Activated gamma-delta T cell (primary cell): Measurements from ENCODE around the gene PLEKHD1.

Source experiments
- DNase-seq: peaks from one replicate; lab custom pipeline; 2025; lab: John Stamatoyannopoulos, UW

The PLEKHD1 gene

GRCh38 chr14:69518289-69519101 is 34.0 kb downstream of the PLEKHD1 start:
- no peak for DNase-seq

- DNase-seq, result no peak
Measured at GRCh38 chr14:69519204-69520100, 34.9 kb downstream of the PLEKHD1 start.

GRCh38 chr14:69522026-69522425 is 37.5 kb downstream of the PLEKHD1 start:
- no peak for DNase-seq

- no peak for DNase-seq
Measured at GRCh38 chr14:69525896-69526295, 41.4 kb downstream of the PLEKHD1 start.

GRCh38 chr14:69527635-69528034 is 43.1 kb downstream of the PLEKHD1 start:
- no peak for DNase-seq

- DNase-seq, result no peak
Measured at GRCh38 chr14:69528143-69528542, 43.6 kb downstream of the PLEKHD1 start.

GRCh38 chr14:69528930-69529329 is 44.4 kb downstream of the PLEKHD1 start:
- no peak for DNase-seq

GRCh38 chr14:69529563-69529962 is 45.0 kb downstream of the PLEKHD1 start:
- DNase-seq, result no peak

GRCh38 chr14:69530095-69530494 is 45.6 kb downstream of the PLEKHD1 start:
- no peak for DNase-seq

GRCh38 chr14:69531135-69531534 is 46.6 kb downstream of the PLEKHD1 start:
- no peak for DNase-seq

- no peak for DNase-seq
Measured at GRCh38 chr14:69532561-69533340, 48.2 kb downstream of the PLEKHD1 start.

GRCh38 chr14:69535230-69535848 is 50.8 kb downstream of the PLEKHD1 start:
- no peak for DNase-seq

- DNase-seq, result no peak
Measured at GRCh38 chr14:69536971-69537370, 52.4 kb downstream of the PLEKHD1 start.

- no peak for DNase-seq
Measured at GRCh38 chr14:69537900-69538299, 53.4 kb downstream of the PLEKHD1 start.

GRCh38 chr14:69538766-69539165 is 54.2 kb downstream of the PLEKHD1 start:
- no peak for DNase-seq

- no peak for DNase-seq
Measured at GRCh38 chr14:69539631-69540410, 55.3 kb downstream of the PLEKHD1 start.

GRCh38 chr14:69540654-69541335 is 56.3 kb downstream of the PLEKHD1 start:
- no peak for DNase-seq

GRCh38 chr14:69542311-69542710 is 57.8 kb downstream of the PLEKHD1 start:
- DNase-seq, result no peak

- DNase-seq, result no peak
Measured at GRCh38 chr14:69543341-69544115, 59.0 kb downstream of the PLEKHD1 start.
